Lower leg skin (tissue), 3 donors: ENCODE data around the gene RGL3.

Experiments used
- CTCF ChIP-seq, 3 donors: fragments of 450-650 bp; IDR thresholded peaks; one replicate each; pipeline ENCODE4 v1.5.1; 2016; ENCODE audit warnings: antibody characterized with exemption in 3 of 3, mild to moderate bottlenecking in 3 of 3, moderate library complexity in 2 of 3
- POLR2A ChIP-seq, 2 donors: fragments of 450-650 bp; IDR thresholded peaks; one replicate each; pipeline ENCODE4 v1.6.1; 2016 to 2017; ENCODE audit warnings: antibody characterized with exemption in 2 of 2, mild to moderate bottlenecking in 1 of 2, moderate library complexity in 1 of 2

- TF ChIP-seq POLR2A (IDR thresholded peaks at IDR 0.05): no peak
- no peak for TF ChIP-seq CTCF (IDR thresholded peaks at IDR 0.05)
Measured at GRCh38 chr19:11373885-11374432, 45.2 kb downstream of the RGL3 start.
